Parathyroid adenoma (tissue), 2 donors: ENCODE measurements around the gene TRPC1.
"Not testable (repeated sequence)": the region's sequence is repeated elsewhere in the genome, so short reads cannot be mapped to it uniquely, and the experiment has no call there.

Experiments
- H2AFZ ChIP-seq: fragments of 300-600 bp; sonication (generic); one replicate; pipeline ENCODE4 v1.7.0; 2017; ENCODE audit warnings: antibody characterized with exemption, mild to moderate bottlenecking
- H3K27ac ChIP-seq: fragments of 300-600 bp; sonication (generic); one replicate; pipeline ENCODE4 v1.7.0; 2017
- H3K27me3 ChIP-seq: fragments of 300-600 bp; sonication (generic); one replicate; pipeline ENCODE4 v1.7.0; 2017; ENCODE audit warnings: low read length; ENCODE audit not compliant: control insufficient read depth, insufficient read depth
- H3K36me3 ChIP-seq: fragments of 300-600 bp; sonication (generic); one replicate; pipeline ENCODE4 v1.7.0; 2017; ENCODE audit warnings: low read length; ENCODE audit not compliant: control insufficient read depth, insufficient read depth
- H3K4me1 ChIP-seq: fragments of 300-600 bp; sonication (generic); one replicate; pipeline ENCODE4 v1.7.0; 2017; ENCODE audit warnings: control low read depth
- H3K4me2 ChIP-seq: fragments of 300-600 bp; sonication (generic); one replicate; pipeline ENCODE4 v1.7.0; 2017; ENCODE audit warnings: low read length
- H3K4me3 ChIP-seq: fragments of 300-600 bp; sonication (generic); one replicate; pipeline ENCODE4 v1.7.0; 2017; ENCODE audit warnings: low read depth, low read length
- H3K79me2 ChIP-seq: fragments of 300-600 bp; sonication (generic); one replicate; pipeline ENCODE4 v1.7.0; 2017; ENCODE audit warnings: control low read depth
- H3K9ac ChIP-seq: fragments of 300-600 bp; sonication (generic); one replicate; pipeline ENCODE4 v1.7.0; 2017; ENCODE audit warnings: mild to moderate bottlenecking
- H3K9me3 ChIP-seq: fragments of 300-600 bp; sonication (generic); one replicate; pipeline ENCODE4 v1.7.0; 2017; ENCODE audit warnings: low read length; ENCODE audit not compliant: control insufficient read depth
- CTCF ChIP-seq: fragments of 300-600 bp; sonication (generic); IDR thresholded peaks from one replicate; pipeline ENCODE4 v1.7.0; 2017; ENCODE audit warnings: antibody characterized with exemption, mild to moderate bottlenecking
- donor health status: primary hyperparathyroidism.

TRPC1 gene

GRCh38 chr3:142738396-142738795 is 14.6 kb downstream of the TRPC1 start:
- no peaks in the 10 kb centered on the region for H3K79me2 ChIP-seq
- no peak overlapping the region for H3K27ac ChIP-seq
- H3K4me1 ChIP-seq, result no peaks in the 10 kb centered on the region
- H3K4me3 ChIP-seq, result no peak overlapping the region
- no peak overlapping the region for H2AFZ ChIP-seq
- H3K4me2 ChIP-seq, result no peak overlapping the region
- no peak overlapping the region for H3K9ac ChIP-seq
- no peak for TF ChIP-seq CTCF
- no peaks in the 10 kb centered on the region for H3K27me3 ChIP-seq
- no peaks in the 10 kb centered on the region for H3K36me3 ChIP-seq
- no peaks in the 10 kb centered on the region for H3K9me3 ChIP-seq

GRCh38 chr3:142746646-142747045 is 22.8 kb downstream of the TRPC1 start:
- H3K4me1 ChIP-seq, result no peaks in the 10 kb centered on the region
- no peak for TF ChIP-seq CTCF
- no peak overlapping the region for H3K4me2 ChIP-seq
- no peaks in the 10 kb centered on the region for H3K27me3 ChIP-seq
- H3K79me2 ChIP-seq, result peaks cover 4% of the 10 kb centered on the region
- H3K27ac ChIP-seq, result no peak overlapping the region
- no peaks in the 10 kb centered on the region for H3K9me3 ChIP-seq
- no peak overlapping the region for H2AFZ ChIP-seq
- H3K36me3 ChIP-seq, result no peaks in the 10 kb centered on the region
- no peak overlapping the region for H3K9ac ChIP-seq
- H3K4me3 ChIP-seq, result no peak overlapping the region

GRCh38 chr3:142750531-142750930 is 26.7 kb downstream of the TRPC1 start:
- not testable (repeated sequence) for H3K4me3 ChIP-seq, H3K79me2 ChIP-seq, H3K9me3 ChIP-seq, H3K36me3 ChIP-seq, H3K27me3 ChIP-seq, H3K4me2 ChIP-seq, H3K9ac ChIP-seq, H3K4me1 ChIP-seq, H2AFZ ChIP-seq, H3K27ac ChIP-seq

- not testable (repeated sequence) for H3K27ac ChIP-seq, H2AFZ ChIP-seq, H3K4me3 ChIP-seq, H3K4me1 ChIP-seq, H3K27me3 ChIP-seq, H3K4me2 ChIP-seq, H3K9ac ChIP-seq, H3K9me3 ChIP-seq, H3K79me2 ChIP-seq, H3K36me3 ChIP-seq
Observed at GRCh38 chr3:142752605-142753004, 28.8 kb downstream of the TRPC1 start.

- no peaks in the 10 kb centered on the region for H3K4me1 ChIP-seq
- no peaks in the 10 kb centered on the region for H3K9me3 ChIP-seq
- H3K4me2 ChIP-seq, result no peak overlapping the region
- no peak overlapping the region for H2AFZ ChIP-seq
- H3K4me3 ChIP-seq, result no peak overlapping the region
- no peak overlapping the region for H3K27ac ChIP-seq
- TF ChIP-seq CTCF, result no peak
- no peak overlapping the region for H3K9ac ChIP-seq
- H3K36me3 ChIP-seq, result no peaks in the 10 kb centered on the region
- H3K79me2 ChIP-seq, result peaks cover 4% of the 10 kb centered on the region
- no peaks in the 10 kb centered on the region for H3K27me3 ChIP-seq
Observed at GRCh38 chr3:142754494-142754893, 30.7 kb downstream of the TRPC1 start.

- TF ChIP-seq CTCF, result no peak
- Histone ChIP-seq H3K4me1 (no peaks in the 10 kb centered on the region), H3K36me3 (no peaks in the 10 kb centered on the region), H3K9ac (no peak overlapping the region), H3K79me2 (peaks cover 2% of the 10 kb centered on the region), H3K27ac (no peak overlapping the region), H3K27me3 (no peaks in the 10 kb centered on the region), H3K9me3 (peaks cover 6% of the 10 kb centered on the region), H2AFZ (no peak overlapping the region), H3K4me3 (no peak overlapping the region), H3K4me2 (no peak overlapping the region)
Observed at GRCh38 chr3:142768338-142768737, 44.5 kb downstream of the TRPC1 start.
